Neural cell (in vitro differentiated cells): ENCODE results near the gene PCBD1.

Source experiments
- CTCF ChIP-seq: fragments of 450-650 bp; IDR thresholded peaks from 2 replicates; pipeline ENCODE4 v1.5.1; 2014; ENCODE audit warnings: antibody characterized with exemption, mild to moderate bottlenecking, moderate library complexity; ENCODE audit not compliant: poor library complexity, severe bottlenecking
- EP300 ChIP-seq: fragments of 450-650 bp; conservative IDR thresholded peaks from 2 replicates; pipeline ENCODE4 v1.6.1; 2014; ENCODE audit warnings: antibody characterized with exemption, mild to moderate bottlenecking, moderate library complexity; ENCODE audit not compliant: poor library complexity, severe bottlenecking
- EZH2 ChIP-seq: fragments of 200-600, 300-800 bp; shearing (Covaris generic), sonication (generic); IDR thresholded peaks from 2 replicates; pipeline ENCODE4 v1.6.1; 2014; ENCODE audit warnings: antibody characterized with exemption, low read length, borderline replicate concordance, mild to moderate bottlenecking; ENCODE audit not compliant: insufficient read depth, poor library complexity, severe bottlenecking
- POLR2AphosphoS5 ChIP-seq: IDR thresholded peaks from 2 replicates; pipeline ENCODE4 v1.6.1; 2012
- REST ChIP-seq: IDR thresholded peaks from 2 replicates; pipeline ENCODE4 v1.6.1; 2012; ENCODE audit warnings: borderline replicate concordance
- SMC3 ChIP-seq: fragments of 450-650 bp; conservative IDR thresholded peaks from 2 replicates; pipeline ENCODE4 v1.6.1; 2014; ENCODE audit warnings: antibody characterized with exemption, mild to moderate bottlenecking, moderate library complexity; ENCODE audit not compliant: poor library complexity
- TAF1 ChIP-seq: IDR thresholded peaks from 2 replicates; pipeline ENCODE4 v1.6.1; 2012; ENCODE audit warnings: low read depth

- no peak for TF ChIP-seq REST
- no peak for TF ChIP-seq CTCF
- TF ChIP-seq TAF1 = no peak
- TF ChIP-seq POLR2AphosphoS5 = no peak
- TF ChIP-seq EP300 = no peak
- no peak for TF ChIP-seq EZH2
- TF ChIP-seq SMC3 = no peak
These were observed 47.5 kb downstream of the PCBD1 start for GRCh38 chr10:70840836-70841235.
